GM04503 (cell line): ENCODE measurements around the gene SH3D19.
"Not testable (repeated sequence)": the region's sequence is repeated elsewhere in the genome, so short reads cannot be mapped to it uniquely, and the experiment has no call there.

ENCODE experiments used
- DNase-seq: peaks from one replicate; pipeline ENCODE4 v3.0.0-alpha.2; 2012; ENCODE audit warnings: low read depth

Gene SH3D19

GRCh38 chr4:151276787-151277562 lies 48.4 kb downstream of the SH3D19 start, which contains the start of gene PRSS48:
TSS of gene PRSS48 (plus strand) at chr4:151277161. CDS start at chr4:151277173, 12 bp downstream.
- no peak for DNase-seq

DNA sequence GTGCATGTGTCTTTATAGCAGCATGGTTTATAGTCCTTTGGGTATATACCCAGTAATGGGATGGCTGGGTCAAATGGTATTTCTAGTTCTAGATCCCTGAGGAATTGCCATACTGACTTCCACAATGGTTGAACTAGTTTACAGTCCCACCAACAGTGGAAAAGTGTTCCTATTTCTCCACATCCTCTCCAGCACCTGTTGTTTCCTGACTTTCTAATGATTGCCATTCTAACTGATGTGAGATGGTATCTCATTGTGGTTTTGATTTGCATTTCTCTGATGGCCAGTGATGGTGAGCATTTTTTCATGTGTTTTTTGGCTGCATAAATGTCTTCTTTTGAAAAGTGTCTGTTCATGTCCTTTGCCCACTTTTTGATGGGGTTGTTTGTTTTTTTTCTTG lies 56.5 kb downstream of the SH3D19 start:
- not testable (repeated sequence) for DNase-seq

GRCh38 chr4:151267822-151268535 lies 57.4 kb downstream of the SH3D19 start:
- no peak for DNase-seq

DNA sequence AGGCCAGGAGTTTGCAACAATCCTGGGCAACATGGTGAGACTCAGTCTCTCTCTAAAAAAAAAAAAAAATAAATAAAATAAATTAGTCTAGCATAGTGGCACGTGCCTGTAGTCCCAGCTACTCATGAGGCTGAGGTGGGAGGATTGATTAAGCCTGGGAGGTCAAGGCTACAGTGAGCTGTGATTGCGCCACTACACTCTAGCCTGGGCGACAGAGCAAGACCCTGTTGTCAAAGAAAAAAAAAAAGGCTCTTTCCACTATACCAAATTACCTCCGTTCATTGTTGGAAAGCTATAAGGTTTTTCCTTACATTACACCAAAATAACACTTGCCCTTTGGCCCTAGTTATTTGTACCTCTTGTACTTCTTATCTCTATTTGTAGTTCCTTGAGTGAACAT lies 58.3 kb downstream of the SH3D19 start:
- no peak for DNase-seq

- DNase-seq, result no peak
These were observed 58.9 kb downstream of the SH3D19 start for GRCh38 chr4:151266497-151266896.

DNA sequence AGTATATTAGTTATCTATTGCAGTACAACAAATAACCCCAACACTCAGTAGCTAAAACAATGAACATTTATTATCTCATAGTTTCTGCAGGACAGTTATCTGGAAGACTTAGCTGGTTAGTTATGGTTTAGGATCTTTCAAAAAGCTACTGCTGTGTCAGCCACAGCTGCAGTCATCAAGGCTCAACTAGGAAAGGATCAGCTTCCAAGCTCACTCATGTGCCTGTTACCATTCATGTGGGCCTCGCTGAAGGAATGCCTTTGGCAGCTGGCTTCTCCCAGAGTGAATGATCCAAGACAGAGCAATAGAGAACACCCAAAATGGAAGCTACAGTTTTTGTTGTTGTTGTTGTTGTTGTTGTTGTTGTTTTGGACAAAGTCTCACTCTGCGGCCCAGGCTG lies 62.0 kb downstream of the SH3D19 start:
- DNase-seq, result no peak

GRCh38 chr4:151260526-151260925 lies 64.9 kb downstream of the SH3D19 start:
- DNase-seq, result no peak

DNA sequence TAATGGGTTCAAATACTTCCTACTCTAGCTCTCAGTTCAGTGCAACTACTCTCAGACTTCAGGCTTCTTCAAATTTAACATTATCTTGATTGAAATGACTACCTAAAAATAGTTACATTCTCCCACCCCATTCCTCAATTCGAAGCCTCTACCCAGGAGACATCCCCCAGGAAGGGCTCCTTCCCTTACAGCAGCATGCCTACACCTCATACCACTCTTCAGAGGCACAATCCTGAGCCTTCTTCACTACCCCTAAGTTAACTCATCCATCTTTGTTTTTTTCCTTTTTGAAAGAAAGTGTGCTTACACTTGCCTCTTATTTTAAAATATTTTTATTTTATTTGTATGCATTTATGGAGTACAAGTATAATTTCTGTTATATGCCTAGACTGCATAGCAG lies 65.7 kb downstream of the SH3D19 start:
- DNase-seq, result no peak

DNA sequence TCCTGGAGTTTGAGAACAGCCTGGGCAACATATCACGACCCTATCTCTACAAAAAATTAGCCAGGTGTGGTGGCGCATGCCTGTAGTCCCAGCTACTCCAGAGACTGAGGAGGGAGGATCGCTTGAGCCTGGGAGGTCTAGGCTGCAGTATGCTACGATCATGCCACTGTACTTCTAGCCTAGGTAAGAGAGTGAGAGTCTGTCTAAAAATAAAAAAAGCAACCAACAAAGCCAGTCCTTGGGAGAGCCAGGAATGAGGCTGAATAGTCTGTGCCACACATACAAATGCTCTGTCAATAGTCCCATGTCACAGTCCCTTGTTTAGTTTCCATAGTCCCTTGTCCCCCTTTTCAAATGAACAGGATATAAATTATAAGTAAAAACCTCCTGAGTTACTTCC lies 67.7 kb downstream of the SH3D19 start:
- DNase-seq, result no peak

GRCh38 chr4:151256134-151256533 lies 69.3 kb downstream of the SH3D19 start:
- DNase-seq, result no peak

DNA sequence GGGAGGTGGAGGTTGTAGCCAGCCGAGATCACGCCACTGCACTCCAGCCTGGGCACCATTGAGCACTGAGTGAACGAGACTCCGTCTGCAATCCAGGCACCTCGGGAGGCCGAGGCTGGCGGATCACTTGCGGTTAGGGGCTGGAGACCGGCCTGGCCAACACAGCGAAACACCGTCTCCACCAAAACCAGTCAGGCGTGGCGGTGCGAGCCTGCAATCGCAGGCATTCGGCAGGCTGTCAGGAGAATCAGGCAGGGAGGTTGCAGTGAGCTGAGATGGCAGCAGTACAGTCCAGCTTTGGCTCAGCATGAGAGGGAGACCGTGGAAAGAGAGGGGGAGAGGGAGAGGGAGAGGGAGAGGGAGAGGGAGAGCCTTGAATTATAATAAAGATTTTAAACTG lies 69.7 kb downstream of the SH3D19 start:
- not testable (repeated sequence) for DNase-seq

DNA sequence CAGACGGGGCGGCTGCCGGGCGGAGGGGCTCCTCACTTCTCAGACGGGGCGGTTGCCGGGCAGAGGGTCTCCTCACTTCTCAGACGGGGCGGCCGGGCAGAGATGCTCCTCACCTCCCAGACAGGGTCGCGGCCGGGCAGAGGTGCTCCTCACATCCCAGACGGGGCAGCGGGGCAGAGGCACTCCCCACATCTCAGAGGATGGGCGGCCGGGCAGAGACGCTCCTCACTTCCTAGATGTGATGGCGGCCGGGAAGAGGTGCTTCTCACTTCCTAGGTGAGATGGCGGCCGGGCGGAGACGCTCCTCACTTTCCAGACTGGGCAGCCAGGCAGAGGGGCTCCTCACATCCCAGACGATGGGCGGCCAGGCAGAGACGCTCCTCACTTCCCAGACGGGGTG lies 70.2 kb downstream of the SH3D19 start:
- not testable (repeated sequence) for DNase-seq

DNA sequence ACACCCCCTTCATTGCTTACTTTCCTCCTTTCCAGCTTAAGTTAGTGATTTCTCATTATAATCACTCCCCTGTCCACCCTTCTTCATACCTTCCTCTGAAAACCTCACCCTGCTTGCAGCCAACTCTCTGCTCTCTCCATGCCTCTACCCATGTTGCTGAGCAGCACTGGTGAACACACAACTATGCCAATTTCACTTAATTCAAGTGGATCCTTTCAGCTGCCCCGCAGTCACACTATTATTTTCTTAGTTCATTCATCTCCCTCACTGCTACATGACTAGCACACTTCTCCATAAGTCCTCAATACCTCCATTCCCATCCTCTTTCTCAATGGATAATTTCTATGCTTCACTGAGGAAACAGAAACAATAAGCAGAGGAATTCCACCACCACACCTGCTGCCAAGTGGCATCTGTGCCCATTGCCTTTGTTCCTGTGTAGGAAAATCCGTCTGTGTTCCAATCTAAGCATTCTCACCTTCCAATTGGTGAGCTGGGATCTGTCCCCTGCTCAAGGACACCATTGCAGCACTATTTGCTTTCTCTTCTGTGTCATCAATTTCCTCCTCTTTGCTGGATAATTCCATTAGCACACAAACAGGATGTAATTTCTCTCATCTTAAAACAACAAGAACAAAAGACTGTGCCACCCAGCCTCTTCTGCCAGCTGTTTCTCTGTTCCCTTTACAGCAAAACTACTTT lies 73.7 kb downstream of the SH3D19 start:
- DNase-seq, result no peak

- no peak for DNase-seq
These were observed 74.7 kb downstream of the SH3D19 start for GRCh38 chr4:151250706-151251105.

- DNase-seq, result no peak
These were observed 76.9 kb downstream of the SH3D19 start for GRCh38 chr4:151248519-151248918.

- no peak for DNase-seq
These were observed 78.0 kb downstream of the SH3D19 start for GRCh38 chr4:151247395-151247794.

- no peak for DNase-seq
These were observed 78.7 kb downstream of the SH3D19 start for GRCh38 chr4:151246742-151247141.

GRCh38 chr4:151242305-151242704 lies 83.1 kb downstream of the SH3D19 start:
- DNase-seq, result no peak

- DNase-seq, result no peak
These were observed 85.8 kb downstream of the SH3D19 start for GRCh38 chr4:151239608-151240007.

DNA sequence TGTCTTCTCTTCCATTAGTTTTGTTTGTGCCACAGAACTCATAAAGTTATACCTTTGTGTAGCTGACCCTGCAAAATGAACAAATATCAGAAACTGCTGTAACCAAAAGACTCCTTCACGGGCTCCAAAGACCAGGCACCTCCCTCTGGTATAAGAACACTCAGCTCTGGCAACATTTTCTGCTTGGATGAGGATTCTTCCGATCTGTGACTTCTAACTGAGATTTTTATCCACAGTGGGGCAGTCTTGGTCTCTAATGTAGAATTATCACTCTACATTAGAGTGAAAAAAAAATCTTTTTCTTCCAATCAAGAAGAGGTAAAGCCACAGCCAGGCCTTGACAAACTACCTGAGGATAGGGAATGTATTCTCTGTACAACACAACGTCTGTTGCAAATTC lies 86.9 kb downstream of the SH3D19 start:
- DNase-seq, result no peak

DNA sequence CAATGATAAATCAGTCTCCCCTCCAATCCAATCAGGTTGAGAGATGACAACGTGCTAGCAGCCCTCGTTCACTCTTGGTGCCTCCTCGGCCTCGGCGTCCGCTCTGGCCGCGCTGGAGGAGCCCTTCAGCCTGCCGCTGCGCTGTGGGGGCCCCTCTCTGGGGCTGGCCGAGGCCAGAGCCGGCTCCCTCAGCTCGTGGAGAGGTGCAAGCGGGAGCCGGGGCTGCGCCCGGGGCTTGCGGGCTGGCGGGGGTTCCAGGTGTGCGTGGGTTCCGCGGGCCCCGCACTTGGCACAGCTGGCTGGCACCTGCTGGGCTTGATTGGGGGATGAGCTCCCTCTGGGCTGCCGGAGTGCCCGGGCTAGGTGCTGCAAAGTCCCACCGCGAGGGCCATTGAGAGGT lies 89.4 kb downstream of the SH3D19 start:
- no peak for DNase-seq

- not testable (repeated sequence) for DNase-seq
These were observed 90.0 kb downstream of the SH3D19 start for GRCh38 chr4:151235373-151235772.

GRCh38 chr4:151233600-151233999 lies 91.8 kb downstream of the SH3D19 start:
- DNase-seq, result no peak
